ENCODE results near the gene FKBP7.

Gene FKBP7

DNA sequence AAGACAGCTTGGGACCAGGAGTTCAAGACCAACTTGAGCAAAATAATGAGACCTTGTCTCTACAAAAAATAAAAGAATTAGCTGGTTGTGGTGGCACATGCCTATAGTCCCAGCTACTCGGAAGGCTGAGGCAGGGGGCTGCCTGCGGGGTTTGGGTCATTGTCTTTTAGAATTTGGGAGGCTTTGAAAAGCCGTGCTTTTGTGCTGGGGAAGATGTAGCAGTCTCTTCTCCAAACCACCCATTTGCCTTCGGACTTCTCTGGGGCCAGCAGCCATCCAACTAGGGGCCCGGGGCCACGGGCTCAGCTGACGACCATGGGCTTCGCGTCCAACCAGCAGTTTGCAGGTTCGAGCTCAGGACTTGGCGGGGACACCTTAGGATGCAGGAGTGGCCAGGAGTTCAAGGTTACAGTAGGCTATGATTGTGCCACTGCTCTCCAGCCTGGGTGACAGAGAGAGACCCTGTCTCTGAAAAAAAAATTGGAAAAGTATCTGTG is 21.0 kb downstream of the FKBP7 start:
- TF ChIP-seq, protein P1, sequence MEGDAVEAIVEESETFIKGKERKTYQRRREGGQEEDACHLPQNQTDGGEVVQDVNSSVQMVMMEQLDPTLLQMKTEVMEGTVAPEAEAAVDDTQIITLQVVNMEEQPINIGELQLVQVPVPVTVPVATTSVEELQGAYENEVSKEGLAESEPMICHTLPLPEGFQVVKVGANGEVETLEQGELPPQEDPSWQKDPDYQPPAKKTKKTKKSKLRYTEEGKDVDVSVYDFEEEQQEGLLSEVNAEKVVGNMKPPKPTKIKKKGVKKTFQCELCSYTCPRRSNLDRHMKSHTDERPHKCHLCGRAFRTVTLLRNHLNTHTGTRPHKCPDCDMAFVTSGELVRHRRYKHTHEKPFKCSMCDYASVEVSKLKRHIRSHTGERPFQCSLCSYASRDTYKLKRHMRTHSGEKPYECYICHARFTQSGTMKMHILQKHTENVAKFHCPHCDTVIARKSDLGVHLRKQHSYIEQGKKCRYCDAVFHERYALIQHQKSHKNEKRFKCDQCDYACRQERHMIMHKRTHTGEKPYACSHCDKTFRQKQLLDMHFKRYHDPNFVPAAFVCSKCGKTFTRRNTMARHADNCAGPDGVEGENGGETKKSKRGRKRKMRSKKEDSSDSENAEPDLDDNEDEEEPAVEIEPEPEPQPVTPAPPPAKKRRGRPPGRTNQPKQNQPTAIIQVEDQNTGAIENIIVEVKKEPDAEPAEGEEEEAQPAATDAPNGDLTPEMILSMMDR (IDR thresholded peaks at IDR 0.05; ENCODE audit: insufficient read depth, low read length, poor library complexity, severe bottlenecking): no peak
- TF ChIP-seq EZH2phosphoT487 (conservative IDR thresholded peaks at IDR 0.05; ENCODE audit: low read length): no peak
- H2AFZ ChIP-seq (ENCODE audit: low read depth, low read length, severe bottlenecking): no peak overlapping the region
- H3K9ac ChIP-seq (ENCODE audit: low read length): no peak overlapping the region
- H3K79me2 ChIP-seq (ENCODE audit: insufficient read depth, low read length): no peaks in the 10 kb centered on the region
- no peak overlapping the region for H3K4me2 ChIP-seq (ENCODE audit: low read depth, low read length, poor library complexity, severe bottlenecking)
- no peak overlapping the region for H3K27ac ChIP-seq (ENCODE audit: low read depth, low read length)
- H3K36me3 ChIP-seq (ENCODE audit: low read length): no peaks in the 10 kb centered on the region
- no peaks in the 10 kb centered on the region for H4K20me1 ChIP-seq (ENCODE audit: low read depth, low read length)
- H3K27me3 ChIP-seq (ENCODE audit: low read length): no peaks in the 10 kb centered on the region
- H3K9me3 ChIP-seq (ENCODE audit: insufficient read depth, low read length): no peaks in the 10 kb centered on the region
- peaks cover 7% of the 10 kb centered on the region; the same call in 1 of the 2 replicates for H3F3A ChIP-seq (ENCODE audit: insufficient read depth)
- H3K9me2 ChIP-seq (replicated peaks; ENCODE audit: insufficient read depth, low read length): no peaks in the 10 kb centered on the region
- H3K4me3 ChIP-seq (ENCODE audit: insufficient read depth, low read length, poor library complexity, severe bottlenecking): no peak overlapping the region

DNA sequence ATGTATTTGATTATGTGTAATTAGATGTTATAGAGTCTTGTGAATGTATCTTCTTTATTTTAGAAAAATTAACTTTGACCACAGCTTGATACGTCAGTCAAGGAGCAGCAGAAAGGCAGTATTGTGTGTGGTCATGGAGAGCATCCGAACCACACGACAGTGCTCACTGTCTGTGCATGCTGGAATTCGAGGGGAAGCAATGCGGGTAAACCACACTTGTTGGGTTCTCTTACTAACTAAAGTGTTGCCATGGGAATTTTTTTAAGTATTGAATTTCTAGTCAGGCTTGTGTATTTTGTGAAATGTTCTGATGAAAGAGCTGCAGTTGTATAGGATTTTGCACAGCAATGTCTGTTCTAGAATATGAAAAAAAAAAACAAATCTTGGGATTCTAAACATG is 22.5 kb downstream of the FKBP7 start:
- Histone ChIP-seq H4K20me1 (ENCODE audit: low read depth, low read length) (no peaks in the 10 kb centered on the region), H3K4me3 (ENCODE audit: insufficient read depth, low read length, poor library complexity, severe bottlenecking) (no peak overlapping the region), H3K9me2 (replicated peaks; ENCODE audit: insufficient read depth, low read length) (no peaks in the 10 kb centered on the region), H2AFZ (ENCODE audit: low read depth, low read length, severe bottlenecking) (no peak overlapping the region), H3K4me2 (ENCODE audit: low read depth, low read length, poor library complexity, severe bottlenecking) (no peak overlapping the region), H3K36me3 (ENCODE audit: low read length) (no peaks in the 10 kb centered on the region), H3K79me2 (ENCODE audit: insufficient read depth, low read length) (no peaks in the 10 kb centered on the region), H3K27me3 (ENCODE audit: low read length) (no peaks in the 10 kb centered on the region), H3K27ac (ENCODE audit: low read depth, low read length) (no peak overlapping the region), H3K9ac (ENCODE audit: low read length) (no peak overlapping the region), H3F3A (ENCODE audit: insufficient read depth) (peaks cover 7% of the 10 kb centered on the region; the same call in 1 of the 2 replicates), H3K9me3 (ENCODE audit: insufficient read depth, low read length) (no peaks in the 10 kb centered on the region)
- TF ChIP-seq EZH2phosphoT487 (conservative IDR thresholded peaks at IDR 0.05; ENCODE audit: low read length): no peak
- TF ChIP-seq, protein P1 (IDR thresholded peaks at IDR 0.05; ENCODE audit: insufficient read depth, low read length, poor library complexity, severe bottlenecking): no peak

DNA sequence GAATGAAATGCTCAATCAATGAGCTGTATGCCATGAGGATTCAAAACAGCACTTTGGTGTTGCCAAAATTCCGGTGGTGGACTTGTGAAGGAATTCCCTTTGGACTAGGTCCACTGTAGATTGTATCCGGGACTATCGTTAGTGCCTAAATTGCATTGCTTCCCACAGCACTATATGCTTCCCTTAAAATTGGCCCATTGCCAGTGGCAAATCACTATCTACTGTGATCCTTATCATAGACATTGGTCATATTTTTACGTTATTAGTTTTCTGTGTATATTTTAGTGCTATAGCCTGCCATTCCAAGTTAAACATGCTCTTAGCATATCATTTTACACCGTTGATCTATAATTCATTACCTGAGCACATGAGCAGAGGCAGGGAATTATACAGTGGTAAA is 25.5 kb downstream of the FKBP7 start:
- Histone ChIP-seq H4K20me1 (ENCODE audit: low read depth, low read length) (no peaks in the 10 kb centered on the region), H3K9ac (ENCODE audit: low read length) (no peak overlapping the region), H3K4me2 (ENCODE audit: low read depth, low read length, poor library complexity, severe bottlenecking) (no peak overlapping the region), H3K36me3 (ENCODE audit: low read length) (0 out of 2 replicates have a peak, but pooled peaks cover 1% of the 10 kb centered on the region), H3K9me3 (ENCODE audit: insufficient read depth, low read length) (no peaks in the 10 kb centered on the region), H3K79me2 (ENCODE audit: insufficient read depth, low read length) (peaks cover 21% of the 10 kb centered on the region), H3F3A (ENCODE audit: insufficient read depth) (peaks cover 20% of the 10 kb centered on the region), H3K27me3 (ENCODE audit: low read length) (no peaks in the 10 kb centered on the region), H3K9me2 (replicated peaks; ENCODE audit: insufficient read depth, low read length) (no peaks in the 10 kb centered on the region), H3K27ac (ENCODE audit: low read depth, low read length) (no peak overlapping the region), H2AFZ (ENCODE audit: low read depth, low read length, severe bottlenecking) (no peak overlapping the region), H3K4me3 (ENCODE audit: insufficient read depth, low read length, poor library complexity, severe bottlenecking) (no peak overlapping the region)
- no peak for TF ChIP-seq EZH2phosphoT487 (conservative IDR thresholded peaks at IDR 0.05; ENCODE audit: low read length)

GRCh38 chr2:178452334-178452733 is 26.1 kb downstream of the FKBP7 start:
- TF ChIP-seq, protein P1 (IDR thresholded peaks at IDR 0.05; ENCODE audit: insufficient read depth, low read length, poor library complexity, severe bottlenecking): no peak
- TF ChIP-seq EZH2phosphoT487 (conservative IDR thresholded peaks at IDR 0.05; ENCODE audit: low read length): no peak
- peaks cover 20% of the 10 kb centered on the region for H3F3A ChIP-seq (ENCODE audit: insufficient read depth)
- H3K9me2 ChIP-seq (replicated peaks; ENCODE audit: insufficient read depth, low read length): no peaks in the 10 kb centered on the region
- H3K27ac ChIP-seq (ENCODE audit: low read depth, low read length): no peak overlapping the region
- no peaks in the 10 kb centered on the region for H3K9me3 ChIP-seq (ENCODE audit: insufficient read depth, low read length)
- H4K20me1 ChIP-seq (ENCODE audit: low read depth, low read length): no peaks in the 10 kb centered on the region
- no peak overlapping the region for H3K4me3 ChIP-seq (ENCODE audit: insufficient read depth, low read length, poor library complexity, severe bottlenecking)
- peaks cover 3% of the 10 kb centered on the region; the same call in 1 of the 2 replicates for H3K36me3 ChIP-seq (ENCODE audit: low read length)
- H3K27me3 ChIP-seq (ENCODE audit: low read length): no peaks in the 10 kb centered on the region
- H3K9ac ChIP-seq (ENCODE audit: low read length): no peak overlapping the region
- H3K79me2 ChIP-seq (ENCODE audit: insufficient read depth, low read length): peaks cover 23% of the 10 kb centered on the region
- H2AFZ ChIP-seq (ENCODE audit: low read depth, low read length, severe bottlenecking): no peak overlapping the region
- no peak overlapping the region for H3K4me2 ChIP-seq (ENCODE audit: low read depth, low read length, poor library complexity, severe bottlenecking)

All from SU-DHL-6 (cell line).